Limb (tissue), 2 donors: ENCODE results near the gene ARHGAP1.

Experiments
- DNase-seq, 2 donors: peaks; one replicate each; pipeline ENCODE4 v3.0.0-alpha.2; 2016; ENCODE audit errors: extremely low spot score in 2 of 2

Gene ARHGAP1

GRCh38 chr11:46694072-46694471 lies 6.3 kb downstream of the ARHGAP1 start:
- no peak for DNase-seq

GRCh38 chr11:46693597-46694012 lies 6.8 kb downstream of the ARHGAP1 start:
- DNase-seq = no peak

GRCh38 chr11:46692450-46692849 lies 8.0 kb downstream of the ARHGAP1 start:
- DNase-seq = no peak

- no peak for DNase-seq
These were observed 9.7 kb downstream of the ARHGAP1 start for GRCh38 chr11:46690702-46691101.

GRCh38 chr11:46686886-46687795 lies 13.3 kb downstream of the ARHGAP1 start:
- no peak for DNase-seq

GRCh38 chr11:46684367-46684766 lies 16.1 kb downstream of the ARHGAP1 start:
- no peak for DNase-seq

- DNase-seq = no peak
These were observed 17.4 kb downstream of the ARHGAP1 start for GRCh38 chr11:46682773-46683752.

- DNase-seq = no peak
These were observed 18.6 kb downstream of the ARHGAP1 start for GRCh38 chr11:46681814-46682213.

GRCh38 chr11:46680815-46681214 lies 19.6 kb downstream of the ARHGAP1 start:
- DNase-seq = no peak

GRCh38 chr11:46680164-46680760 lies 20.2 kb downstream of the ARHGAP1 start:
- no peak for DNase-seq

- no peak for DNase-seq
These were observed 20.9 kb downstream of the ARHGAP1 start for GRCh38 chr11:46679241-46680163.

GRCh38 chr11:46678741-46679130 lies 21.7 kb downstream of the ARHGAP1 start:
- DNase-seq = no peak

GRCh38 chr11:46677991-46678740 lies 22.3 kb downstream of the ARHGAP1 start:
- DNase-seq = no peak

- no peak for DNase-seq
These were observed 23.2 kb downstream of the ARHGAP1 start for GRCh38 chr11:46677169-46677568.

- no peak for DNase-seq
These were observed 23.8 kb downstream of the ARHGAP1 start for GRCh38 chr11:46676436-46677158.

GRCh38 chr11:46675949-46676348 lies 24.5 kb downstream of the ARHGAP1 start:
- no peak for DNase-seq

GRCh38 chr11:46675288-46675851 lies 25.0 kb downstream of the ARHGAP1 start:
- DNase-seq = no peak

GRCh38 chr11:46674463-46675287 lies 25.7 kb downstream of the ARHGAP1 start:
- peak; percentile 13 to 48 for DNase-seq
